GM12891 (cell line): Measurements from ENCODE around the gene KBTBD4.

ENCODE experiments used
- POLR2A ChIP-seq: IDR thresholded peaks from 2 replicates; pipeline ENCODE4 v1.6.1; 2011; ENCODE audit warnings: low read depth, low read length, control low read depth
- POLR2AphosphoS5 ChIP-seq: IDR thresholded peaks from 2 replicates; pipeline ENCODE4 v1.6.1; 2011; ENCODE audit warnings: low read depth, low read length, control low read depth
- SPI1 ChIP-seq: IDR thresholded peaks from 2 replicates; pipeline ENCODE4 v1.6.1; 2011; ENCODE audit warnings: low read depth, low read length, control low read depth

DNA sequence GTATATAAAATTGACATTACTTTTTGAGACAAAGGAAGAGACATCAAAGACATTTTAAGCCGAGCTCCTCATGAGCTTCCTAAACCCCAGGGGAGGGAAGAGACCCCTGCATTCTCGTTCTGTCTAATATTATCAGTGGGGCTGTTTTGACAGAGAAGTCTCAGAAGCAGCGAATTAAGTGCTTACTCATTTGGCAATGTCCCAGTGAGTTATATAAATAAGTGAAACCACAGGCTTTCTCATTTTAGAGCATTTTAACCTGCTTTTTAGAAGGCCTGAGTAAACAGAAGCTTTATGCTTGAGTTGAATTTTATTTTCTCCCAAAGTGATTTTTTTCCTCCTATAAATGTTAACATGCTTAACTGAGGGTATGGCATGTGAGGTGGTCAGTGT, 38.6 kb upstream of the KBTBD4 start:
- TF ChIP-seq POLR2A (no peak), SPI1 (no peak), POLR2AphosphoS5 (no peak)
